ENCODE measurements around the gene INIP. TPM values are rescaled to one million over a fixed set of nuclear protein-coding genes. Genes with fewer than 3 reads are reported as not detected.

The INIP gene
- total and polyA plus RNA-seq, 9 of the 15 experiments (the other 6 are each of a cell fraction or from before 2014, with no cell fraction given) = 11.9 to 87.9 (median 37.3) TPM

DNA sequence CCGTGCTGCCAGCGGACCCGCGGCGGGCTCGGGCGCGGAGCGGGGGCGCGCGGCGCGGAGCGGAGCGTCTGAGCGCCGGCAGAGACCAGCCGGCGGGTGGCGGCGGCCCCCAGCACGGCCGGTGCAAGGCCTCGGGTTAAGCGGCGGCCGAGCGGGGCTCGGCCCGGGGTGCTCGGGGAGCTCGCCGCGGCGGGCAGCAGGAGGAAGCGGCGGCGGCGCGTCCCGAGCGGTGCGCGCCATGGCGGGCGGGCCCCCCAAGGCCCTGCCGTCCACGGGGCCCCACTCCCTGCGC is 32.8 kb upstream of the INIP start (continued):
- TF ChIP-seq, protein P1, sequence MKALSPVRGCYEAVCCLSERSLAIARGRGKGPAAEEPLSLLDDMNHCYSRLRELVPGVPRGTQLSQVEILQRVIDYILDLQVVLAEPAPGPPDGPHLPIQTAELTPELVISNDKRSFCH (CRISPR knock-in tag; IDR thresholded peaks at IDR 0.05) = no peak
- TF ChIP-seq, protein P1 (tag; IDR thresholded peaks at IDR 0.05) = no peak
- TF ChIP-seq BDP1 (IDR thresholded peaks at IDR 0.05; ENCODE audit: insufficient read depth, insufficient read length) = no peak
- no peak for TF ChIP-seq KLF1 (tag; IDR thresholded peaks at IDR 0.05)
- no peak for TF ChIP-seq RBM15 (IDR thresholded peaks at IDR 0.05; ENCODE audit: insufficient read depth, low read length)
- no peak for TF ChIP-seq NEUROD1 (IDR thresholded peaks at IDR 0.05; ENCODE audit: borderline replicate concordance, low read depth, low read length, partially characterized antibody)
- TF ChIP-seq, protein P2, sequence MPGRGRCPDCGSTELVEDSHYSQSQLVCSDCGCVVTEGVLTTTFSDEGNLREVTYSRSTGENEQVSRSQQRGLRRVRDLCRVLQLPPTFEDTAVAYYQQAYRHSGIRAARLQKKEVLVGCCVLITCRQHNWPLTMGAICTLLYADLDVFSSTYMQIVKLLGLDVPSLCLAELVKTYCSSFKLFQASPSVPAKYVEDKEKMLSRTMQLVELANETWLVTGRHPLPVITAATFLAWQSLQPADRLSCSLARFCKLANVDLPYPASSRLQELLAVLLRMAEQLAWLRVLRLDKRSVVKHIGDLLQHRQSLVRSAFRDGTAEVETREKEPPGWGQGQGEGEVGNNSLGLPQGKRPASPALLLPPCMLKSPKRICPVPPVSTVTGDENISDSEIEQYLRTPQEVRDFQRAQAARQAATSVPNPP (IDR thresholded peaks at IDR 0.05; ENCODE audit: borderline replicate concordance, insufficient read depth, insufficient read length) = no peak
- TF ChIP-seq, protein P3, sequence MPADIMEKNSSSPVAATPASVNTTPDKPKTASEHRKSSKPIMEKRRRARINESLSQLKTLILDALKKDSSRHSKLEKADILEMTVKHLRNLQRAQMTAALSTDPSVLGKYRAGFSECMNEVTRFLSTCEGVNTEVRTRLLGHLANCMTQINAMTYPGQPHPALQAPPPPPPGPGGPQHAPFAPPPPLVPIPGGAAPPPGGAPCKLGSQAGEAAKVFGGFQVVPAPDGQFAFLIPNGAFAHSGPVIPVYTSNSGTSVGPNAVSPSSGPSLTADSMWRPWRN (IDR thresholded peaks at IDR 0.05; ENCODE audit: low read depth) = no peak
- no peak for TF ChIP-seq MNT (conservative IDR thresholded peaks at IDR 0.05)
- TF ChIP-seq ARNT (IDR thresholded peaks at IDR 0.05) = no peak
- TF ChIP-seq, protein P4, sequence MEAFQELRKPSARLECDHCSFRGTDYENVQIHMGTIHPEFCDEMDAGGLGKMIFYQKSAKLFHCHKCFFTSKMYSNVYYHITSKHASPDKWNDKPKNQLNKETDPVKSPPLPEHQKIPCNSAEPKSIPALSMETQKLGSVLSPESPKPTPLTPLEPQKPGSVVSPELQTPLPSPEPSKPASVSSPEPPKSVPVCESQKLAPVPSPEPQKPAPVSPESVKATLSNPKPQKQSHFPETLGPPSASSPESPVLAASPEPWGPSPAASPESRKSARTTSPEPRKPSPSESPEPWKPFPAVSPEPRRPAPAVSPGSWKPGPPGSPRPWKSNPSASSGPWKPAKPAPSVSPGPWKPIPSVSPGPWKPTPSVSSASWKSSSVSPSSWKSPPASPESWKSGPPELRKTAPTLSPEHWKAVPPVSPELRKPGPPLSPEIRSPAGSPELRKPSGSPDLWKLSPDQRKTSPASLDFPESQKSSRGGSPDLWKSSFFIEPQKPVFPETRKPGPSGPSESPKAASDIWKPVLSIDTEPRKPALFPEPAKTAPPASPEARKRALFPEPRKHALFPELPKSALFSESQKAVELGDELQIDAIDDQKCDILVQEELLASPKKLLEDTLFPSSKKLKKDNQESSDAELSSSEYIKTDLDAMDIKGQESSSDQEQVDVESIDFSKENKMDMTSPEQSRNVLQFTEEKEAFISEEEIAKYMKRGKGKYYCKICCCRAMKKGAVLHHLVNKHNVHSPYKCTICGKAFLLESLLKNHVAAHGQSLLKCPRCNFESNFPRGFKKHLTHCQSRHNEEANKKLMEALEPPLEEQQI (IDR thresholded peaks at IDR 0.05) = no peak
- TF ChIP-seq, protein P5, sequence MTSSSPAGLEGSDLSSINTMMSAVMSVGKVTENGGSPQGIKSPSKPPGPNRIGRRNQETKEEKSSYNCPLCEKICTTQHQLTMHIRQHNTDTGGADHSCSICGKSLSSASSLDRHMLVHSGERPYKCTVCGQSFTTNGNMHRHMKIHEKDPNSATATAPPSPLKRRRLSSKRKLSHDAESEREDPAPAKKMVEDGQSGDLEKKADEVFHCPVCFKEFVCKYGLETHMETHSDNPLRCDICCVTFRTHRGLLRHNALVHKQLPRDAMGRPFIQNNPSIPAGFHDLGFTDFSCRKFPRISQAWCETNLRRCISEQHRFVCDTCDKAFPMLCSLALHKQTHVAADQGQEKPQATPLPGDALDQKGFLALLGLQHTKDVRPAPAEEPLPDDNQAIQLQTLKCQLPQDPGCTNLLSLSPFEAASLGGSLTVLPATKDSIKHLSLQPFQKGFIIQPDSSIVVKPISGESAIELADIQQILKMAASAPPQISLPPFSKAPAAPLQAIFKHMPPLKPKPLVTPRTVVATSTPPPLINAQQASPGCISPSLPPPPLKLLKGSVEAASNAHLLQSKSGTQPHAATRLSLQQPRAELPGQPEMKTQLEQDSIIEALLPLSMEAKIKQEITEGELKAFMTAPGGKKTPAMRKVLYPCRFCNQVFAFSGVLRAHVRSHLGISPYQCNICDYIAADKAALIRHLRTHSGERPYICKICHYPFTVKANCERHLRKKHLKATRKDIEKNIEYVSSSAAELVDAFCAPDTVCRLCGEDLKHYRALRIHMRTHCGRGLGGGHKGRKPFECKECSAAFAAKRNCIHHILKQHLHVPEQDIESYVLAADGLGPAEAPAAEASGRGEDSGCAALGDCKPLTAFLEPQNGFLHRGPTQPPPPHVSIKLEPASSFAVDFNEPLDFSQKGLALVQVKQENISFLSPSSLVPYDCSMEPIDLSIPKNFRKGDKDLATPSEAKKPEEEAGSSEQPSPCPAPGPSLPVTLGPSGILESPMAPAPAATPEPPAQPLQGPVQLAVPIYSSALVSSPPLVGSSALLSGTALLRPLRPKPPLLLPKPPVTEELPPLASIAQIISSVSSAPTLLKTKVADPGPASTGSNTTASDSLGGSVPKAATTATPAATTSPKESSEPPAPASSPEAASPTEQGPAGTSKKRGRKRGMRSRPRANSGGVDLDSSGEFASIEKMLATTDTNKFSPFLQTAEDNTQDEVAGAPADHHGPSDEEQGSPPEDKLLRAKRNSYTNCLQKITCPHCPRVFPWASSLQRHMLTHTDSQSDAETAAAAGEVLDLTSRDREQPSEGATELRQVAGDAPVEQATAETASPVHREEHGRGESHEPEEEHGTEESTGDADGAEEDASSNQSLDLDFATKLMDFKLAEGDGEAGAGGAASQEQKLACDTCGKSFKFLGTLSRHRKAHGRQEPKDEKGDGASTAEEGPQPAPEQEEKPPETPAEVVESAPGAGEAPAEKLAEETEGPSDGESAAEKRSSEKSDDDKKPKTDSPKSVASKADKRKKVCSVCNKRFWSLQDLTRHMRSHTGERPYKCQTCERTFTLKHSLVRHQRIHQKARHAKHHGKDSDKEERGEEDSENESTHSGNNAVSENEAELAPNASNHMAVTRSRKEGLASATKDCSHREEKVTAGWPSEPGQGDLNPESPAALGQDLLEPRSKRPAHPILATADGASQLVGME (CRISPR knock-in tag; IDR thresholded peaks at IDR 0.05) = no peak
- TF ChIP-seq, protein P6, sequence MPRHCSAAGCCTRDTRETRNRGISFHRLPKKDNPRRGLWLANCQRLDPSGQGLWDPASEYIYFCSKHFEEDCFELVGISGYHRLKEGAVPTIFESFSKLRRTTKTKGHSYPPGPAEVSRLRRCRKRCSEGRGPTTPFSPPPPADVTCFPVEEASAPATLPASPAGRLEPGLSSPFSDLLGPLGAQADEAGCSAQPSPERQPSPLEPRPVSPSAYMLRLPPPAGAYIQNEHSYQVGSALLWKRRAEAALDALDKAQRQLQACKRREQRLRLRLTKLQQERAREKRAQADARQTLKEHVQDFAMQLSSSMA (CRISPR knock-in tag; IDR thresholded peaks at IDR 0.05) = no peak
- no peak for TF ChIP-seq KDM5B (IDR thresholded peaks at IDR 0.05; ENCODE audit: insufficient replicate concordance, low read depth, low read length)
- TF ChIP-seq BCL6 (CRISPR knock-in tag; IDR thresholded peaks at IDR 0.05) = no peak
